ENCODE data around the gene TRPM8.

DNA sequence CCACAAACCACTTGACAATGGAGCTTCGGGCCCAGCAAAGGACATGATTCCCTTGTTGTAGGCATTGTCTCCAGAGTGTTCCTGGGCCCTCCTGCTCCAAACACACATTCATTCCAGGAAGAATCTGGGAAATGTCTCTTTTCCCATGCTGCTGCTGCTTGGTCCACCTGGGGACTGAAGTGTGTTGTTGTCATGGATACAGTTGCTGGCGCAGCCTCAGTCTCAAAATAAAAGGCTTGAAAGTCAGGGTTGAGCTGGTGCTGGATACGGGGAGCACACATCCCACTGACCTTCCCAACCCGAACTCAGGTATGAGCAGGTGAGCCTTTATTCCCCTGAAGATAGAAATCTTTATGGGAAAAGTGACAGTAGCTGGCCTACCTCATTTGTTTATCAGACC lies 102.7 kb downstream of the TRPM8 start:
- TF ChIP-seq, protein P1, sequence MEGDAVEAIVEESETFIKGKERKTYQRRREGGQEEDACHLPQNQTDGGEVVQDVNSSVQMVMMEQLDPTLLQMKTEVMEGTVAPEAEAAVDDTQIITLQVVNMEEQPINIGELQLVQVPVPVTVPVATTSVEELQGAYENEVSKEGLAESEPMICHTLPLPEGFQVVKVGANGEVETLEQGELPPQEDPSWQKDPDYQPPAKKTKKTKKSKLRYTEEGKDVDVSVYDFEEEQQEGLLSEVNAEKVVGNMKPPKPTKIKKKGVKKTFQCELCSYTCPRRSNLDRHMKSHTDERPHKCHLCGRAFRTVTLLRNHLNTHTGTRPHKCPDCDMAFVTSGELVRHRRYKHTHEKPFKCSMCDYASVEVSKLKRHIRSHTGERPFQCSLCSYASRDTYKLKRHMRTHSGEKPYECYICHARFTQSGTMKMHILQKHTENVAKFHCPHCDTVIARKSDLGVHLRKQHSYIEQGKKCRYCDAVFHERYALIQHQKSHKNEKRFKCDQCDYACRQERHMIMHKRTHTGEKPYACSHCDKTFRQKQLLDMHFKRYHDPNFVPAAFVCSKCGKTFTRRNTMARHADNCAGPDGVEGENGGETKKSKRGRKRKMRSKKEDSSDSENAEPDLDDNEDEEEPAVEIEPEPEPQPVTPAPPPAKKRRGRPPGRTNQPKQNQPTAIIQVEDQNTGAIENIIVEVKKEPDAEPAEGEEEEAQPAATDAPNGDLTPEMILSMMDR (IDR thresholded peaks at IDR 0.05): no peak
- TF ChIP-seq POLR2A (IDR thresholded peaks at IDR 0.05): no peak

All from right lobe of liver (tissue), 4 donors.